Liver (tissue), 9 donors: ENCODE measurements around the gene KIFBP. TPM values are rescaled to one million over a fixed set of nuclear protein-coding genes. Genes with fewer than 3 reads are reported as not detected.

ENCODE experiments used
- DNase-seq: peaks from one replicate; pipeline ENCODE4 v3.0.0-alpha.2; 2017; ENCODE audit warnings: low spot score
- H3K27ac ChIP-seq, 2 donors: one replicate each; pipeline ENCODE4 v1.7.0; 2013; ENCODE audit warnings: inconsistent platforms in 2 of 2, low read length in 2 of 2, control low read depth in 1 of 2, low read depth in 1 of 2, mild to moderate bottlenecking in 1 of 2
- H3K27me3 ChIP-seq, 4 donors: one replicate each; pipeline versions ENCODE4 v1.6.1 to v1.7.0; 2013; ENCODE audit warnings: low read length in 3 of 4, inconsistent platforms in 1 of 4, mild to moderate bottlenecking in 1 of 4, moderate library complexity in 1 of 4; ENCODE audit not compliant: control insufficient read depth in 4 of 4, insufficient read depth in 4 of 4
- H3K36me3 ChIP-seq, 4 donors: one replicate each; pipeline versions ENCODE4 v1.6.1 to v1.7.0; 2013; ENCODE audit warnings: low read length in 3 of 4, mild to moderate bottlenecking in 3 of 4, low read depth in 1 of 4, moderate library complexity in 1 of 4; ENCODE audit not compliant: control insufficient read depth in 4 of 4, insufficient read depth in 3 of 4
- H3K4me1 ChIP-seq, 4 donors: one replicate each; pipeline versions ENCODE4 v1.6.1 to v1.7.0; 2013; ENCODE audit warnings: low read length in 3 of 4, mild to moderate bottlenecking in 3 of 4, moderate library complexity in 1 of 4; ENCODE audit not compliant: control insufficient read depth in 4 of 4, insufficient read depth in 4 of 4
- H3K4me3 ChIP-seq, 3 donors: one replicate each; pipeline versions ENCODE4 v1.6.1 to v1.7.0; 2013; ENCODE audit warnings: low read length in 3 of 3, control low read depth in 1 of 3, low read depth in 1 of 3, mild to moderate bottlenecking in 1 of 3
- H3K9ac ChIP-seq, 2 donors: one replicate each; pipeline ENCODE4 v1.7.0; 2013; ENCODE audit warnings: low read length in 2 of 2, mild to moderate bottlenecking in 2 of 2, moderate library complexity in 2 of 2, control low read depth in 1 of 2, low read depth in 1 of 2
- H3K9me3 ChIP-seq, 4 donors: one replicate each; pipeline versions ENCODE4 v1.6.1 to v1.7.0; 2013; ENCODE audit warnings: low read length in 3 of 4; ENCODE audit not compliant: control insufficient read depth in 4 of 4
- EGR1 ChIP-seq, 2 donors: IDR thresholded peaks; 2 replicates each; pipeline ENCODE4 v1.6.1; 2016 to 2018; ENCODE audit warnings: antibody characterized with exemption in 2 of 2, low read depth in 2 of 2
- FOXA1 ChIP-seq: IDR thresholded peaks from 2 replicates; pipeline ENCODE4 v1.6.1; 2016; ENCODE audit warnings: antibody characterized with exemption
- FOXA2 ChIP-seq: IDR thresholded peaks from 2 replicates; pipeline ENCODE4 v1.6.1; 2016; ENCODE audit warnings: antibody characterized with exemption
- GABPA ChIP-seq, 2 donors: IDR thresholded peaks in 1 of 2; conservative IDR thresholded peaks in 1 of 2; 2 replicates each; pipeline ENCODE4 v1.6.1; 2016; ENCODE audit warnings: antibody characterized with exemption in 2 of 2, mild to moderate bottlenecking in 1 of 2, moderate library complexity in 1 of 2
- HNF4A ChIP-seq, 2 donors: conservative IDR thresholded peaks; 2 replicates each; pipeline ENCODE4 v1.6.1; 2016; ENCODE audit warnings: antibody characterized with exemption in 2 of 2, mild to moderate bottlenecking in 2 of 2
- HNF4G ChIP-seq: IDR thresholded peaks from 2 replicates; pipeline ENCODE4 v1.6.1; 2016; ENCODE audit warnings: antibody characterized with exemption
- JUND ChIP-seq, 2 donors: IDR thresholded peaks; 2 replicates each; pipeline ENCODE4 v1.6.1; 2016; ENCODE audit warnings: antibody characterized with exemption in 2 of 2
- NR2F2 ChIP-seq: IDR thresholded peaks from 2 replicates; pipeline ENCODE4 v1.6.1; 2016; ENCODE audit warnings: antibody characterized with exemption
- RAD21 ChIP-seq, 2 donors: IDR thresholded peaks; 2 replicates each; pipeline ENCODE4 v1.6.1; 2016; ENCODE audit warnings: antibody characterized with exemption in 2 of 2, mild to moderate bottlenecking in 2 of 2
- RXRA ChIP-seq, 2 donors: IDR thresholded peaks; 2 replicates each; pipeline ENCODE4 v1.6.1; 2017 to 2018; ENCODE audit warnings: antibody characterized with exemption in 2 of 2, mild to moderate bottlenecking in 1 of 2
- SP1 ChIP-seq: IDR thresholded peaks from 2 replicates; pipeline ENCODE4 v1.6.1; 2018; ENCODE audit warnings: antibody characterized with exemption, mild to moderate bottlenecking
- TAF1 ChIP-seq: conservative IDR thresholded peaks from 2 replicates; pipeline ENCODE4 v1.6.1; 2016; ENCODE audit warnings: antibody characterized with exemption, mild to moderate bottlenecking
- YY1 ChIP-seq: IDR thresholded peaks from 2 replicates; pipeline ENCODE4 v1.6.1; 2016; ENCODE audit warnings: antibody characterized with exemption, mild to moderate bottlenecking
- WGBS: extraction: QIAGEN DNeasy Blood & Tissue Kit; methylation state at CpG from one replicate; pipeline ENCODE4 v1.1.7; 2013; 5-methylcytosine and 5-hydroxymethylcytosine counted together
- polyA plus RNA-seq, 2 donors: library from polyadenylated mRNA; stranded (reverse) in 1 of 2; unstranded in 1 of 2; fragments of 200-250 nt in 1 of 2; fragments of >200 nt in 1 of 2; fragmentation: Nextera tagmentation in 1 of 2; extraction: Ambion mirVana in 1 of 2; gene quantifications; one replicate each; pipeline versions ENCODE4 v1.2.1 to v1.2.3, GENCODE V29; 2013 to 2015
- total RNA-seq, 2 donors: library from RNA; depleted of rRNA; stranded (reverse); fragments of >200 nt; gene quantifications; one replicate each; pipeline ENCODE4 v1.2.3, GENCODE V29; 2014
- TF ChIP-seq, protein P1 (sequence below): IDR thresholded peaks from 2 replicates; pipeline ENCODE4 v1.6.1; 2016; ENCODE audit warnings: antibody characterized with exemption, mild to moderate bottlenecking
- TF ChIP-seq, protein P2 (sequence below): fragments of 150-350 bp; IDR thresholded peaks from 2 replicates; pipeline ENCODE4 v1.5.1; 2017; ENCODE audit warnings: improper control_type of control experiment, low read depth, low read length; ENCODE audit not compliant: missing input control
- TF ChIP-seq, protein P3 (sequence below): IDR thresholded peaks from 2 replicates; pipeline ENCODE4 v1.6.1; 2016; ENCODE audit warnings: antibody characterized with exemption
- TF ChIP-seq, protein P4 (sequence below): IDR thresholded peaks from 2 replicates; pipeline ENCODE4 v1.6.1; 2016; ENCODE audit warnings: antibody characterized with exemption
- TF ChIP-seq, protein P5 (sequence below): IDR thresholded peaks from 2 replicates; pipeline ENCODE4 v1.6.1; 2016; ENCODE audit warnings: antibody characterized with exemption
- donor health status: healthy.
- donor health status: healthy.
- donor health status: healthy.
- donor health status: healthy.
- donor health status: healthy.

KIFBP gene
- total and polyA plus RNA-seq, 4 donors = 5.7 to 11.2 (median 7.9) TPM

DNA sequence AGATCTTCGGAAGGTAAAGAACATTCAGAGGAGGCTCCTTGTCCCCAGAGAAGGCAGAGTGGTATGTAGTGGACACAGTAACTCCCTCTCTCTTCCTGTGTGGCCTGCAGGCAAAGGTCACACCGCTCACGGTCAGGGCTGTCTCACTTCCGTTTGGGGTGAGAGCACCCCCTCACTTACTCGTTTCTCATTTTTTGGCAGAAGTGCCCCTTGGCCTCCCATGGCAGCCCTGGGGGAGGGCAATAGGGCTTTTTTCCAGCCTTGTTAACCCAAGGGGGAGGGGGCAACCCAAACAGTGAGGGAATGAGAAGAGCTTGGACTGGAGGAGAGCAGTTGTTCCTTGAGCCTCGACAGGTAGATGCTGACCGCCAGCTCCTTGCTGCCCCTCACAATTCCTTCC lies 67.5 kb downstream of the KIFBP start:
- DNase-seq = no peak
- 54% methylated on average over 7 of the region's 7 CpGs for WGBS
- Histone ChIP-seq H3K4me1 (no peaks in the 10 kb centered on the region), H3K36me3 (no peaks in the 10 kb centered on the region), H3K27ac (peak overlapping the region; percentile 44 to 53), H3K9me3 (no peaks in the 10 kb centered on the region), H3K4me3 (no peak overlapping the region), H3K9ac (no peak overlapping the region), H3K27me3 (no peaks in the 10 kb centered on the region)
- no peak for TF ChIP-seq FOXA1
- TF ChIP-seq YY1 = no peak
- TF ChIP-seq RXRA (IDR thresholded peaks at IDR 0.05) = peak in 1 of 2 donors; percentile 49

DNA sequence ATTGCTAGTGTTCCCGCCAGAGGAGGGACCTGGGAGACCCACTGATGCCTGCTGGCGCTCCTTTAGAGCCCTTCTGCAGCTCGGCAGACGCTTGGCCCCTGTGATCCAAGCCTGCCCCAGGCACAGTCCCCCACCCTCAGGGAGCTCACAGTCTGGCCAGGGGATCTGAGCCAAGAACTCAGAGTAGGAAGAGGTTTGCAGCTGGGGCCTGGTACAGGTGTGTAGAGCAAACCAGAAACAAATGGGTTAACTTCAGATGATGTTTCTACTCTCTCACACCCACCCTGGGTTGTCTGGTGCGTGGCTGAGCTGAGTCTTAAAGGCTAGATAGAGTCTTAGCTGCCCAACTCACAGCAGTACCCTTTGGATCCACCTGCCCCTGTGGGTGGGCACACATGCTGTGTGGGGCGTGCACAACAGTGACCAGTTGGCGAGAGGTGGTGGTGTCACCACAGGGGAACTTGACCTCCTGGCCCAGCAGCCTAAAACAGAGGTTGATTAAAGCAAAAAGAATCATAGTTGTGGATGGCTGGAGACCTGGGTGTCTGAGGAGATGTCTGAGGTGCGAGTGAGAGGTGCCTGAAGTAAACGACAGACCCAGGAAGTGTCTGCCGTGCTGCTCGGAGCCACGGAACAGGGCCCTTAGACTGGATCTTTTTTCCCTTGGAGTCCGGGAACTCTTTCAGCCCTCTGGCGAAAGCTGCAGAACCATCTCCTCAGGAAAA lies 68.1 kb downstream of the KIFBP start:
- Histone ChIP-seq H3K36me3 (no peaks in the 10 kb centered on the region), H3K27me3 (no peaks in the 10 kb centered on the region), H3K9ac (peak overlapping the region; percentile 3 to 5), H3K9me3 (no peaks in the 10 kb centered on the region), H3K4me3 (no peak overlapping the region), H3K4me1 (peaks cover 0 to under 1% (median 0%) of the 10 kb centered on the region in 4 donors), H3K27ac (peak overlapping the region; percentile 44 to 53)
- WGBS = 85% methylated on average over 14 of the region's 14 CpGs
- TF ChIP-seq, protein P1, sequence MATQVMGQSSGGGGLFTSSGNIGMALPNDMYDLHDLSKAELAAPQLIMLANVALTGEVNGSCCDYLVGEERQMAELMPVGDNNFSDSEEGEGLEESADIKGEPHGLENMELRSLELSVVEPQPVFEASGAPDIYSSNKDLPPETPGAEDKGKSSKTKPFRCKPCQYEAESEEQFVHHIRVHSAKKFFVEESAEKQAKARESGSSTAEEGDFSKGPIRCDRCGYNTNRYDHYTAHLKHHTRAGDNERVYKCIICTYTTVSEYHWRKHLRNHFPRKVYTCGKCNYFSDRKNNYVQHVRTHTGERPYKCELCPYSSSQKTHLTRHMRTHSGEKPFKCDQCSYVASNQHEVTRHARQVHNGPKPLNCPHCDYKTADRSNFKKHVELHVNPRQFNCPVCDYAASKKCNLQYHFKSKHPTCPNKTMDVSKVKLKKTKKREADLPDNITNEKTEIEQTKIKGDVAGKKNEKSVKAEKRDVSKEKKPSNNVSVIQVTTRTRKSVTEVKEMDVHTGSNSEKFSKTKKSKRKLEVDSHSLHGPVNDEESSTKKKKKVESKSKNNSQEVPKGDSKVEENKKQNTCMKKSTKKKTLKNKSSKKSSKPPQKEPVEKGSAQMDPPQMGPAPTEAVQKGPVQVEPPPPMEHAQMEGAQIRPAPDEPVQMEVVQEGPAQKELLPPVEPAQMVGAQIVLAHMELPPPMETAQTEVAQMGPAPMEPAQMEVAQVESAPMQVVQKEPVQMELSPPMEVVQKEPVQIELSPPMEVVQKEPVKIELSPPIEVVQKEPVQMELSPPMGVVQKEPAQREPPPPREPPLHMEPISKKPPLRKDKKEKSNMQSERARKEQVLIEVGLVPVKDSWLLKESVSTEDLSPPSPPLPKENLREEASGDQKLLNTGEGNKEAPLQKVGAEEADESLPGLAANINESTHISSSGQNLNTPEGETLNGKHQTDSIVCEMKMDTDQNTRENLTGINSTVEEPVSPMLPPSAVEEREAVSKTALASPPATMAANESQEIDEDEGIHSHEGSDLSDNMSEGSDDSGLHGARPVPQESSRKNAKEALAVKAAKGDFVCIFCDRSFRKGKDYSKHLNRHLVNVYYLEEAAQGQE = no peak
- no peak for TF ChIP-seq RAD21 (IDR thresholded peaks at IDR 0.05)
- TF ChIP-seq HNF4A (conservative IDR thresholded peaks at IDR 0.05) = no peak
- TF ChIP-seq YY1 = no peak
- no peak for TF ChIP-seq JUND (IDR thresholded peaks at IDR 0.05)
- no peak for TF ChIP-seq GABPA (IDR thresholded peaks at IDR 0.05 in 1 of 2, conservative IDR thresholded peaks at IDR 0.05 in 1 of 2)
- no peak for TF ChIP-seq SP1
- TF ChIP-seq, protein P2, sequence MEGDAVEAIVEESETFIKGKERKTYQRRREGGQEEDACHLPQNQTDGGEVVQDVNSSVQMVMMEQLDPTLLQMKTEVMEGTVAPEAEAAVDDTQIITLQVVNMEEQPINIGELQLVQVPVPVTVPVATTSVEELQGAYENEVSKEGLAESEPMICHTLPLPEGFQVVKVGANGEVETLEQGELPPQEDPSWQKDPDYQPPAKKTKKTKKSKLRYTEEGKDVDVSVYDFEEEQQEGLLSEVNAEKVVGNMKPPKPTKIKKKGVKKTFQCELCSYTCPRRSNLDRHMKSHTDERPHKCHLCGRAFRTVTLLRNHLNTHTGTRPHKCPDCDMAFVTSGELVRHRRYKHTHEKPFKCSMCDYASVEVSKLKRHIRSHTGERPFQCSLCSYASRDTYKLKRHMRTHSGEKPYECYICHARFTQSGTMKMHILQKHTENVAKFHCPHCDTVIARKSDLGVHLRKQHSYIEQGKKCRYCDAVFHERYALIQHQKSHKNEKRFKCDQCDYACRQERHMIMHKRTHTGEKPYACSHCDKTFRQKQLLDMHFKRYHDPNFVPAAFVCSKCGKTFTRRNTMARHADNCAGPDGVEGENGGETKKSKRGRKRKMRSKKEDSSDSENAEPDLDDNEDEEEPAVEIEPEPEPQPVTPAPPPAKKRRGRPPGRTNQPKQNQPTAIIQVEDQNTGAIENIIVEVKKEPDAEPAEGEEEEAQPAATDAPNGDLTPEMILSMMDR = no peak
- no peak for TF ChIP-seq FOXA2
- TF ChIP-seq NR2F2 = no peak
- TF ChIP-seq, protein P3, sequence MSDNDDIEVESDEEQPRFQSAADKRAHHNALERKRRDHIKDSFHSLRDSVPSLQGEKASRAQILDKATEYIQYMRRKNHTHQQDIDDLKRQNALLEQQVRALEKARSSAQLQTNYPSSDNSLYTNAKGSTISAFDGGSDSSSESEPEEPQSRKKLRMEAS = no peak
- TF ChIP-seq, protein P4, sequence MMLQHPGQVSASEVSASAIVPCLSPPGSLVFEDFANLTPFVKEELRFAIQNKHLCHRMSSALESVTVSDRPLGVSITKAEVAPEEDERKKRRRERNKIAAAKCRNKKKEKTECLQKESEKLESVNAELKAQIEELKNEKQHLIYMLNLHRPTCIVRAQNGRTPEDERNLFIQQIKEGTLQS = no peak
- no peak for TF ChIP-seq HNF4G
- TF ChIP-seq RXRA (IDR thresholded peaks at IDR 0.05) = no peak
- TF ChIP-seq, protein P5, sequence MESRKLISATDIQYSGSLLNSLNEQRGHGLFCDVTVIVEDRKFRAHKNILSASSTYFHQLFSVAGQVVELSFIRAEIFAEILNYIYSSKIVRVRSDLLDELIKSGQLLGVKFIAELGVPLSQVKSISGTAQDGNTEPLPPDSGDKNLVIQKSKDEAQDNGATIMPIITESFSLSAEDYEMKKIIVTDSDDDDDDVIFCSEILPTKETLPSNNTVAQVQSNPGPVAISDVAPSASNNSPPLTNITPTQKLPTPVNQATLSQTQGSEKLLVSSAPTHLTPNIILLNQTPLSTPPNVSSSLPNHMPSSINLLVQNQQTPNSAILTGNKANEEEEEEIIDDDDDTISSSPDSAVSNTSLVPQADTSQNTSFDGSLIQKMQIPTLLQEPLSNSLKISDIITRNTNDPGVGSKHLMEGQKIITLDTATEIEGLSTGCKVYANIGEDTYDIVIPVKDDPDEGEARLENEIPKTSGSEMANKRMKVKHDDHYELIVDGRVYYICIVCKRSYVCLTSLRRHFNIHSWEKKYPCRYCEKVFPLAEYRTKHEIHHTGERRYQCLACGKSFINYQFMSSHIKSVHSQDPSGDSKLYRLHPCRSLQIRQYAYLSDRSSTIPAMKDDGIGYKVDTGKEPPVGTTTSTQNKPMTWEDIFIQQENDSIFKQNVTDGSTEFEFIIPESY = no peak
- no peak for TF ChIP-seq TAF1
- TF ChIP-seq FOXA1 = no peak
- TF ChIP-seq EGR1 (IDR thresholded peaks at IDR 0.05; ENCODE audit: low read depth in 2 of 2) = no peak
- no peak for DNase-seq
